Vagina (tissue), 2 donors: Measurements from ENCODE around the gene HHATL.

ENCODE experiments used
- POLR2A ChIP-seq, 2 donors: fragments of 450-650 bp; IDR thresholded peaks; one replicate each; pipeline ENCODE4 v1.6.1; 2017; ENCODE audit warnings: antibody characterized with exemption in 2 of 2, mild to moderate bottlenecking in 2 of 2, moderate library complexity in 2 of 2
- POLR2AphosphoS5 ChIP-seq, 2 donors: sonication (generic); formaldehyde crosslinking; IDR thresholded peaks; one replicate each; pipeline ENCODE4 v1.9.0; 2017; ENCODE audit warnings: antibody characterized with exemption in 2 of 2, mild to moderate bottlenecking in 2 of 2, low read depth in 1 of 2; ENCODE audit not compliant: insufficient read depth in 1 of 2

DNA sequence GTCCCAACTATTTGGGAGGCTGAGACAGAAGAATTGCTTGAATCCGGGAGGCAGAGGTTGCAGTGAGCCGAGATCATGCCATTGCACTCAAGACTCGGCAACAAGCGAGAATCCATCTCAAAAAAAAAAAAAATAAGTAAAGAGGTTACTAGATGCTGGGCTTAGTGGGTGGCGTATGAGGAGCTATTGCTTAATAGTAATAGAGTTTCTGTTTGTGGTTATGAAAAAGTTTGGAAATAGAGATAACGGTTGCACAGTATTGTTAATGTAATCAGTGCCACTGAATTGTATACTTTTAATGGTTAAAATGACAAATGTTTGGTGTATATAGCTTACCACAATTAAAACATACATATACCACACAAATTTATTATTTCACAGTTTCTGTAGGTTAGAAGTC, 14.7 kb upstream of the HHATL start:
- TF ChIP-seq POLR2AphosphoS5 (IDR thresholded peaks at IDR 0.05; ENCODE audit: insufficient read depth in 1 of 2, low read depth in 1 of 2) (no peak), POLR2A (IDR thresholded peaks at IDR 0.05) (no peak)
